GM20000 (cell line): ENCODE results near the gene SPG7.

Experiments
- DNase-seq: peaks from one replicate; pipeline ENCODE4 v3.0.0; 2012; ENCODE audit warnings: low spot score
- TF ChIP-seq, protein P1 (sequence below): IDR thresholded peaks from 2 replicates; pipeline ENCODE4 v1.5.1; 2012; ENCODE audit warnings: mild to moderate bottlenecking, control low read depth; ENCODE audit errors: extremely low read depth, missing control alignments

Gene SPG7

DNA sequence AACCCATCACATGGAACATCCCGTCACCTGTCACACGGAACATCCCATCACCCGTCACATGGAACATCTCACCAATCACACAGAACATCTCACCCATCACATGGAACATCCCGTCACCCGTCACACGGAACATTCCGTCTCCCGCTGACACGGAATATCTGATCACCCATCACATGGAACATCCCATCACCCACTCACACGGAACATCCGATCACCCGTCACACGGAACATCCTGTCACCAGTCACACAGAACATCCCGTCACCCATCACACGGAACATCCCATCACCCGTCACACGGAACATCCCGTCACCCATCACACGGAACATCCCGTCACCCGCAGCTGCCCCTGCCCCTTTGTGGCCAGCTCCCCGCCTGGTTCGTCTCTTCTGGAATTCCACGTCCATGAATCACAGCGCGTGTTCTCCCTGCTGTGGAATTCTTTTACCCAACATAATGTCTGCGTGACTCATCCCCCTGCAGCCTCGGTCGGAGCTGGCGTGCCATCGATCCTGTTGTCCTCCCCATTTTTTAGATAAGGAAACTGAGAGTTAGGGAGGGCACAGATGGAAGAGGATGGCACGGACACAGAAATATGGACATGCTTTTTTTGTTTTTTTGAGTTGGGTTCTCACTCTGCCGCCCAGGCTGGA is 73.0 kb downstream of the SPG7 start:
- DNase-seq: no peak

GRCh38 chr16:89581861-89582563 is 73.8 kb downstream of the SPG7 start:
- DNase-seq: no peak
- TF ChIP-seq, protein P1, sequence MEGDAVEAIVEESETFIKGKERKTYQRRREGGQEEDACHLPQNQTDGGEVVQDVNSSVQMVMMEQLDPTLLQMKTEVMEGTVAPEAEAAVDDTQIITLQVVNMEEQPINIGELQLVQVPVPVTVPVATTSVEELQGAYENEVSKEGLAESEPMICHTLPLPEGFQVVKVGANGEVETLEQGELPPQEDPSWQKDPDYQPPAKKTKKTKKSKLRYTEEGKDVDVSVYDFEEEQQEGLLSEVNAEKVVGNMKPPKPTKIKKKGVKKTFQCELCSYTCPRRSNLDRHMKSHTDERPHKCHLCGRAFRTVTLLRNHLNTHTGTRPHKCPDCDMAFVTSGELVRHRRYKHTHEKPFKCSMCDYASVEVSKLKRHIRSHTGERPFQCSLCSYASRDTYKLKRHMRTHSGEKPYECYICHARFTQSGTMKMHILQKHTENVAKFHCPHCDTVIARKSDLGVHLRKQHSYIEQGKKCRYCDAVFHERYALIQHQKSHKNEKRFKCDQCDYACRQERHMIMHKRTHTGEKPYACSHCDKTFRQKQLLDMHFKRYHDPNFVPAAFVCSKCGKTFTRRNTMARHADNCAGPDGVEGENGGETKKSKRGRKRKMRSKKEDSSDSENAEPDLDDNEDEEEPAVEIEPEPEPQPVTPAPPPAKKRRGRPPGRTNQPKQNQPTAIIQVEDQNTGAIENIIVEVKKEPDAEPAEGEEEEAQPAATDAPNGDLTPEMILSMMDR: no peak

More for the DNA sequence above, 73.0 kb downstream of the SPG7 start:
- TF ChIP-seq, protein P1: no peak

GRCh38 chr16:89582614-89583196 is 74.5 kb downstream of the SPG7 start:
- no peak for DNase-seq
- TF ChIP-seq, protein P1: no peak

GRCh38 chr16:89583197-89583894 is 75.1 kb downstream of the SPG7 start:
- DNase-seq: no peak
- TF ChIP-seq, protein P1: no peak

DNA sequence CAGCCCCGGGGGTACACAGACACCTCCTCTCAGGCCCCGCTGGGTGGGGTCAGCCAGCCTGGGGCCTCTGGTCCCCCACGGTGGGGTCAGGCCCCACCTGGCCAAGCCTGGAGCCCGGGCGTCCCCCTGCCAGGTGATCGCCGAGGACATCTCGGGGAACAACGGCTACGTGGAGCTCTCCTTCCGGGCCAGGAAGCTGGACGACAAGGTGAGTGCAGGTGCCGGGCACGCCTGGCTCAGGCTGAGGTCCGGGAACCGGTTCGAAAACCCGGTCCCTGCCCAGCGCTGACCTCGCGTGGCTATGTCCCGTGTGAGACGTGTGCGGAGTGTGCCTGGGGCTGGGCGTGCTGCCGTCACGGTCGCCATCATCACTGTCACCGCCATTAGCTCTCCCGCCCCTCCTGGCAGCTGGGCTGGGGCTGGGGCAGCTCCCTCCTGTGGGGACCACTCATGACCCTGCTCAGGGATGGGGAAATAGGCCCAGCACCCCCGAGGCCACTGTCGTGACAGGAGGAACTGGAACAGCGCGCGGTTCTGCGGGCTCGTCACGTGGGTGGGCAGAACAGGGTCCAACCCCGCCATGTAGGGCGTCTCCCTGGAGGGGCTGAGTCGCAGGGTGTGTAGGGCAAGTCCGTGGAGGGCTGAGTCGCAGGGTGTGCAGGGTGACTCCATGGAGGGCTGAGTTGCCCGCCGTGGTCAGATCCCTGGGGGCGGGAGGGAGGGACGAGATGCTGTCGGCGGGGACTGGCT is 75.9 kb downstream of the SPG7 start:
- no peak for DNase-seq
- TF ChIP-seq, protein P1: no peak

DNA sequence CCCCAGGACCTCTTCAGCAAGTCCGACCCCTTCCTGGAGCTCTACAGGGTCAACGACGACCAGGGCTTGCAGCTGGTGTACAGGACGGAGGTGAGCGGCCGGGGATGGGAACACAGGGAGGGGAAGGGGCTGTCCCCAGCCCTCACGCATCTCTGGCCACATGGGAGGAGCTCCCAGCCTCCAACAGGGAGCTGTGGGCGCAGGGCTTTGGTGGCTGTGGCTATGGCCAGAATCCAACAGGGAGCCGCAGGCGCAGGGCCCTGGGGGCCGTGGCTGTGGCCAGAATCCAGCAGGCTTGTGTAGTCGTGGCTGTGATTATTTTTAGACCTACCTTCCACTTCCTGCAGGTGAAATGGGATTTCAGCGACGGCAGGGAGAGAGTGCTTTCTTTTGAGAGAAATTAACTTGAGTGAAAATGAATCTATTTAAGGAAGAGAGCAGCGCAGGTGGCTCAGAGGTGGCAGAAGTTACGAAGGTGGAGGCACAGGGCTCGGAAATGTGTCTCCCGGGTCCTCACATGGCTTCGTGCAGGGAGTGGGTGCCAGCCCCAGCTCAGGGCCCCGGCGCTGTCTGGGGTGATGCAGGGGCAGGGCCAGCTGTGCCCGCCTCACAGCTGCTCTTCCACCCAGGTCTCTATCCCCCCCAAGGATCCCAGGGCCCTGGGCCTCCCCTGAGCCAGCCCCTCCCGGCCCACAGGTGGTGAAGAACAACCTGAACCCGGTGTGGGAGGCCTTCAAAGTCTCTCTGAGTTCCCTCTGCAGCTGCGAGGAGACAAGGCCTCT is 76.8 kb downstream of the SPG7 start:
- TF ChIP-seq, protein P1: no peak
- no peak for DNase-seq
